PC-9 (cell line): ENCODE data around the gene CELF2. TPM values are rescaled to one million over a fixed set of nuclear protein-coding genes. Genes with fewer than 3 reads are reported as not detected.

Experiments used
- BruUV-seq: library from RNA; stranded (reverse); fragments of 400-500 nt; replicated peaks from 2 replicates; lab custom pipeline; 2021; lab: Mats Ljungman, UMichigan
- CTCF ChIA-PET: fragments of 300-600 bp; sonication (Branson Sonifier 250); formaldehyde crosslinking; loops from one replicate; lab custom pipeline; 2022; ENCODE audit warnings: antibody characterized with exemption; lab: Charles Lee
- POLR2A ChIA-PET: fragments of 300-600 bp; sonication (Branson Sonifier 250); formaldehyde crosslinking; loops from one replicate; lab custom pipeline; 2022; ENCODE audit warnings: antibody characterized with exemption; ENCODE audit not compliant: unreplicated experiment; lab: Charles Lee
- DNase-seq, 2 experiments: peaks; one replicate each; pipeline versions ENCODE4 v3.0.0 to v3.0.0-alpha.2; 2015 to 2022; ENCODE audit warnings: mixed read lengths in 1 of 2
- H2AFZ ChIP-seq: fragments of 200-600 bp; sonication (generic); 2 replicates; pipeline ENCODE4 v1.8.1; 2017; ENCODE audit warnings: antibody characterized with exemption
- H3F3A ChIP-seq: fragments of 200-600 bp; sonication (generic); 2 replicates; pipeline ENCODE4 v1.8.1; 2017; ENCODE audit warnings: antibody characterized with exemption, mild to moderate bottlenecking, low read depth; ENCODE audit not compliant: insufficient read depth
- H3K27ac ChIP-seq: fragments of 200-600 bp; sonication (generic); 2 replicates; pipeline ENCODE4 v1.6.1; 2016; ENCODE audit warnings: mixed run types
- H3K27me3 ChIP-seq: fragments of 200-600 bp; sonication (generic); 2 replicates; pipeline ENCODE4 v1.6.1; 2016; ENCODE audit warnings: low read depth, mixed run types; ENCODE audit not compliant: insufficient read depth
- H3K36me3 ChIP-seq: fragments of 200-600 bp; sonication (generic); 2 replicates; pipeline ENCODE4 v1.6.1; 2016; ENCODE audit warnings: low read depth, mixed run types
- H3K4me1 ChIP-seq: fragments of 200-600 bp; sonication (generic); replicated peaks from 2 replicates; pipeline ENCODE4 v1.6.1; 2016; ENCODE audit warnings: mixed run types; ENCODE audit not compliant: insufficient read depth
- H3K4me2 ChIP-seq: fragments of 200-600 bp; sonication (generic); 2 replicates; pipeline ENCODE4 v1.6.1; 2017; ENCODE audit warnings: mixed run types
- H3K4me3 ChIP-seq: fragments of 200-600 bp; sonication (generic); 2 replicates; pipeline ENCODE4 v1.6.1; 2016; ENCODE audit warnings: mixed run types
- H3K79me2 ChIP-seq: fragments of 200-600 bp; sonication (generic); 2 replicates; pipeline ENCODE4 v1.6.1; 2017; ENCODE audit warnings: low read depth, mixed run types
- H3K9me2 ChIP-seq: fragments of 200-600 bp; sonication (generic); 2 replicates; pipeline ENCODE4 v1.8.1; 2017; ENCODE audit warnings: mild to moderate bottlenecking; ENCODE audit not compliant: insufficient read depth
- H3K9me3 ChIP-seq: fragments of 200-600 bp; sonication (generic); 2 replicates; pipeline ENCODE4 v1.8.1; 2016; ENCODE audit warnings: low read depth; ENCODE audit not compliant: insufficient read depth
- H4K20me1 ChIP-seq: fragments of 200-600 bp; sonication (generic); 2 replicates; pipeline ENCODE4 v1.8.1; 2017; ENCODE audit not compliant: insufficient read depth
- CTCF ChIP-seq: fragments of 200-600 bp; sonication (generic); conservative IDR thresholded peaks from 2 replicates; pipeline ENCODE4 v1.6.1; 2017; ENCODE audit warnings: mixed run types, antibody characterized with exemption, mild to moderate bottlenecking, moderate library complexity
- EZH2 ChIP-seq: fragments of 200-600 bp; sonication (generic); IDR thresholded peaks from 2 replicates; pipeline ENCODE4 v1.8.0; 2017; ENCODE audit warnings: antibody characterized with exemption, low read depth
- intact Hi-C: fragments of 100-400 bp; cut with micrococcal nuclease; formaldehyde crosslinking; loops from one replicate; pipeline ENCODE4 v1.10.0; 2022; ENCODE audit not compliant: unreplicated experiment
- total RNA-seq: library from RNA; stranded (reverse); gene quantifications from 2 replicates; pipeline ENCODE4 v1.2.3, GENCODE V29; 2021

The CELF2 gene
- total RNA-seq, 1 experiment from 2014 or later, result not detected

GRCh38 chr10:11167233-11167966 lies 149.7 kb downstream of the CELF2 start:
- H3K79me2 ChIP-seq, result no peaks in the 10 kb centered on the region
- CTCF ChIA-PET, result no interaction called here
- intact Hi-C loops, result no loop called here
- no peak overlapping the region for H3K4me3 ChIP-seq
- no peak overlapping the region for H3K27ac ChIP-seq
- no peaks in the 10 kb centered on the region for H3K4me1 ChIP-seq
- no peak for DNase-seq
- peaks cover 55% of the 10 kb centered on the region for H3K27me3 ChIP-seq
- TF ChIP-seq CTCF (no peak), EZH2 (no peak)
- no TSS peak for BruUV-seq
- H2AFZ ChIP-seq, result no peak overlapping the region
- POLR2A ChIA-PET, result no interaction called here
- no peaks in the 10 kb centered on the region for H3K9me3 ChIP-seq
- H3K36me3 ChIP-seq, result no peaks in the 10 kb centered on the region
- H4K20me1 ChIP-seq, result no peaks in the 10 kb centered on the region
- H3K4me2 ChIP-seq, result no peak overlapping the region
- H3K9me2 ChIP-seq, result no peaks in the 10 kb centered on the region
- H3F3A ChIP-seq, result no peaks in the 10 kb centered on the region

- BruUV-seq, result no TSS peak
- Histone ChIP-seq H3F3A (no peaks in the 10 kb centered on the region), H3K79me2 (no peaks in the 10 kb centered on the region), H3K36me3 (no peaks in the 10 kb centered on the region), H4K20me1 (no peaks in the 10 kb centered on the region), H3K4me1 (no peaks in the 10 kb centered on the region), H3K9me3 (no peaks in the 10 kb centered on the region), H3K4me2 (no peak overlapping the region), H3K27ac (no peak overlapping the region), H3K9me2 (no peaks in the 10 kb centered on the region), H3K27me3 (peaks cover 61% of the 10 kb centered on the region), H3K4me3 (no peak overlapping the region), H2AFZ (no peak overlapping the region)
- TF ChIP-seq CTCF (no peak), EZH2 (no peak)
- intact Hi-C loops, result no loop called here
- ChIA-PET POLR2A (no interaction called here), CTCF (no interaction called here)
- no peak for DNase-seq
Measured at GRCh38 chr10:11168423-11169090, 150.9 kb downstream of the CELF2 start.

- no peaks in the 10 kb centered on the region for H3K36me3 ChIP-seq
- no peaks in the 10 kb centered on the region for H3K9me3 ChIP-seq
- no peak overlapping the region for H3K4me2 ChIP-seq
- no peak overlapping the region for H3K27ac ChIP-seq
- H3K9me2 ChIP-seq, result no peaks in the 10 kb centered on the region
- H4K20me1 ChIP-seq, result no peaks in the 10 kb centered on the region
- CTCF ChIA-PET, result no interaction called here
- no peak overlapping the region for H3K4me3 ChIP-seq
- POLR2A ChIA-PET, result no interaction called here
- TF ChIP-seq CTCF (no peak), EZH2 (no peak)
- no peak overlapping the region for H2AFZ ChIP-seq
- BruUV-seq, result no TSS peak
- peaks cover 71% of the 10 kb centered on the region for H3K27me3 ChIP-seq
- H3K79me2 ChIP-seq, result no peaks in the 10 kb centered on the region
- no peaks in the 10 kb centered on the region for H3K4me1 ChIP-seq
- DNase-seq, result no peak
- no peaks in the 10 kb centered on the region for H3F3A ChIP-seq
- intact Hi-C loops, result no loop called here
Measured at GRCh38 chr10:11169976-11170375, 152.3 kb downstream of the CELF2 start.
